HepG2 (cell line): Measurements from ENCODE around the gene LSR. TPM values are rescaled to one million over a fixed set of nuclear protein-coding genes. Genes with fewer than 3 reads are reported as not detected.
A peak's percentile ranks its signal among the peaks of the same experiment; 100 is the strongest.

Experiments used
- CEBPB ChIP-seq: IDR thresholded peaks from 2 replicates; pipeline ENCODE4 v1.6.1; 2011; ENCODE audit warnings: low read depth, low read length, improper control_type of control experiment, borderline replicate concordance
- DPF2 ChIP-seq: sonication (generic); formaldehyde crosslinking; IDR thresholded peaks from 2 replicates; pipeline ENCODE4 v1.4.0; 2020; ENCODE audit warnings: mild to moderate bottlenecking, low read depth, missing genetic modification reagents, borderline replicate concordance
- DZIP1 ChIP-seq: sonication (generic); formaldehyde crosslinking; IDR thresholded peaks from 2 replicates; pipeline ENCODE4 v1.5.0; 2020; ENCODE audit warnings: mild to moderate bottlenecking, missing genetic modification reagents
- GFI1 ChIP-seq: sonication (generic); formaldehyde crosslinking; IDR thresholded peaks from 2 replicates; pipeline ENCODE4 v1.5.0; 2020; ENCODE audit warnings: missing genetic modification reagents, mild to moderate bottlenecking, borderline replicate concordance
- MTA1 ChIP-seq: sonication (generic); formaldehyde crosslinking; IDR thresholded peaks from 2 replicates; pipeline ENCODE4 v1.4.0; 2020; ENCODE audit warnings: missing genetic modification reagents, mild to moderate bottlenecking, borderline replicate concordance
- NR2F6 ChIP-seq, 2 experiments: IDR thresholded peaks; 2 replicates each; pipeline ENCODE4 v1.6.1; 2016; ENCODE audit warnings: antibody characterized with exemption in 1 of 2, mild to moderate bottlenecking in 1 of 2
- POGK ChIP-seq: sonication (generic); formaldehyde crosslinking; conservative IDR thresholded peaks from 2 replicates; pipeline ENCODE4 v1.8.0; 2022; ENCODE audit warnings: mild to moderate bottlenecking, moderate library complexity, missing genetic modification reagents
- REPIN1 ChIP-seq: sonication (generic); formaldehyde crosslinking; IDR thresholded peaks from 2 replicates; pipeline ENCODE4 v1.8.0; 2022; ENCODE audit warnings: missing genetic modification reagents, low read depth, mild to moderate bottlenecking, borderline replicate concordance
- SALL1 ChIP-seq: sonication (generic); formaldehyde crosslinking; IDR thresholded peaks from 2 replicates; pipeline ENCODE4 v1.8.0; 2022; ENCODE audit warnings: mild to moderate bottlenecking, missing genetic modification reagents
- SOX13 ChIP-seq, 3 experiments: fragments of 450-650 bp in 1 of 3; sonication (generic) in 1 of 3; formaldehyde crosslinking in 1 of 3; IDR thresholded peaks in 2 of 3; conservative IDR thresholded peaks in 1 of 3; 2 replicates each; pipeline versions ENCODE4 v1.5.0 to v1.6.1; 2016 to 2020; ENCODE audit warnings: antibody characterized with exemption in 1 of 3, mild to moderate bottlenecking in 1 of 3, missing compliant biosample characterization in 1 of 3, missing genetic modification reagents in 1 of 3, moderate library complexity in 1 of 3
- SP5 ChIP-seq: IDR thresholded peaks from 2 replicates; pipeline ENCODE4 v1.6.1; 2016; ENCODE audit warnings: low read depth, borderline replicate concordance
- SPEN ChIP-seq: sonication (generic); formaldehyde crosslinking; IDR thresholded peaks from 2 replicates; pipeline ENCODE4 v1.5.1; 2020; ENCODE audit warnings: low read depth, mild to moderate bottlenecking, missing genetic modification reagents
- SRY ChIP-seq: sonication (generic); formaldehyde crosslinking; IDR thresholded peaks from 2 replicates; pipeline ENCODE4 v1.8.0; 2022; ENCODE audit warnings: mild to moderate bottlenecking, missing genetic modification reagents
- ZNF205 ChIP-seq: IDR thresholded peaks from 2 replicates; pipeline ENCODE4 v1.6.1; 2018; ENCODE audit warnings: missing biosample characterization, missing genetic modification reagents
- ZNF253 ChIP-seq: sonication (generic); formaldehyde crosslinking; IDR thresholded peaks from 2 replicates; pipeline ENCODE4 v1.8.0; 2022; ENCODE audit warnings: mild to moderate bottlenecking, missing genetic modification reagents, borderline replicate concordance
- ZNF280B ChIP-seq: sonication (generic); formaldehyde crosslinking; IDR thresholded peaks from 2 replicates; pipeline ENCODE4 v1.5.0; 2020; ENCODE audit warnings: missing genetic modification reagents, mild to moderate bottlenecking, borderline replicate concordance
- ZNF331 ChIP-seq: sonication (generic); formaldehyde crosslinking; IDR thresholded peaks from 2 replicates; pipeline ENCODE4 v1.4.0; 2020; ENCODE audit warnings: missing genetic modification reagents
- ZNF713 ChIP-seq: sonication (generic); formaldehyde crosslinking; IDR thresholded peaks from 2 replicates; pipeline ENCODE4 v1.4.0; 2020; ENCODE audit warnings: mild to moderate bottlenecking, missing genetic modification reagents
- ZNF720 ChIP-seq: sonication (generic); formaldehyde crosslinking; IDR thresholded peaks from 2 replicates; pipeline ENCODE4 v1.4.0; 2020; ENCODE audit warnings: missing genetic modification reagents
- ZSCAN12 ChIP-seq: sonication (generic); formaldehyde crosslinking; IDR thresholded peaks from 2 replicates; pipeline ENCODE4 v1.9.0; 2021; ENCODE audit warnings: mild to moderate bottlenecking, missing genetic modification reagents
- polyA plus RNA-seq, 8 experiments: library from polyadenylated mRNA; depleted of rRNA in 3 of 8; stranded (reverse) in 7 of 8; unstranded in 1 of 8; fragments of >200 nt; fragmentation: Illumina TruSeq in 4 of 8; extraction: Trizol in 4 of 8; gene quantifications; 2 replicates each; pipeline versions ENCODE4 v1.2.1 to v1.2.3, GENCODE V29; 2011 to 2016; ENCODE audit warnings: low read depth in 4 of 8, missing spikeins in 1 of 8, mixed read lengths in 1 of 8; ENCODE audit not compliant: insufficient read depth in 1 of 8
- total RNA-seq, 5 experiments: library from RNA; depleted of rRNA; stranded (reverse); fragments of >200 nt; fragmentation: Illumina TruSeq; extraction: Trizol; gene quantifications; 2 replicates each; pipeline ENCODE4 v1.2.3, GENCODE V29; 2016; ENCODE audit warnings: low read depth in 1 of 5

LSR gene
- total and polyA plus RNA-seq, 2 of the 13 experiments (the other 11 are each of a cell fraction or from before 2014, with no cell fraction given): 29.2 to 79.2 TPM

GRCh38 chr19:35309481-35310279, 60.9 kb downstream of the LSR start (continued):
- TF ChIP-seq DZIP1 (CRISPR knock-in tag): peak; percentile 52; the same call in 1 of the 2 replicates
- TF ChIP-seq SALL1: peak; percentile 87
- TF ChIP-seq SRY (CRISPR knock-in tag): 0 out of 2 replicates have a peak, but pooled peaks have one; percentile 53
- no peak for TF ChIP-seq SOX13 (IDR thresholded peaks at IDR 0.05)
- peak in 1 of 2 experiments; percentile 73; a peak in 2 of 4 replicates for TF ChIP-seq SOX13 (CRISPR knock-in tag; conservative IDR thresholded peaks at IDR 0.05 in 1 of 2, IDR thresholded peaks at IDR 0.05 in 1 of 2)
- TF ChIP-seq NR2F6 (IDR thresholded peaks at IDR 0.05): peak; percentile 72
- TF ChIP-seq NR2F6 (CRISPR knock-in tag; IDR thresholded peaks at IDR 0.05): peak; percentile 74
- peak; percentile 48; the same call in 1 of the 2 replicates for TF ChIP-seq ZNF331
- TF ChIP-seq ZNF720 (CRISPR knock-in tag): no peak
- 0 out of 2 replicates have a peak, but pooled peaks have one; percentile 19 for TF ChIP-seq SP5 (CRISPR knock-in tag)
- peak; percentile 59; the same call in 1 of the 2 replicates for TF ChIP-seq REPIN1 (CRISPR knock-in tag)
- TF ChIP-seq MTA1 (CRISPR knock-in tag): peak; percentile 47; the same call in 1 of the 2 replicates
- no peak for TF ChIP-seq ZNF713 (CRISPR knock-in tag)
- TF ChIP-seq GFI1 (CRISPR knock-in tag): no peak; the same call in 1 of the 2 replicates
- TF ChIP-seq CEBPB: peak; percentile 12; the same call in 1 of the 2 replicates
- TF ChIP-seq POGK (CRISPR knock-in tag): 0 out of 2 replicates have a peak, but pooled peaks have one; percentile 17
- 0 out of 2 replicates have a peak, but pooled peaks have one; percentile 15 for TF ChIP-seq ZNF280B
- no peak for TF ChIP-seq SPEN (CRISPR knock-in tag)
- TF ChIP-seq DPF2 (CRISPR knock-in tag): 0 out of 2 replicates have a peak, but pooled peaks have one; percentile 43
- peak; percentile 46; the same call in 1 of the 2 replicates for TF ChIP-seq ZNF205
- no peak for TF ChIP-seq ZSCAN12
- TF ChIP-seq ZNF253 (CRISPR knock-in tag): no peak
